ENCODE results near the gene SESN2. TPM values are rescaled to one million over a fixed set of nuclear protein-coding genes. Genes with fewer than 3 reads are reported as not detected.

Gene SESN2
- total RNA-seq, 2 donors from 2014 or later: 4.4 to 4.5 TPM

DNA sequence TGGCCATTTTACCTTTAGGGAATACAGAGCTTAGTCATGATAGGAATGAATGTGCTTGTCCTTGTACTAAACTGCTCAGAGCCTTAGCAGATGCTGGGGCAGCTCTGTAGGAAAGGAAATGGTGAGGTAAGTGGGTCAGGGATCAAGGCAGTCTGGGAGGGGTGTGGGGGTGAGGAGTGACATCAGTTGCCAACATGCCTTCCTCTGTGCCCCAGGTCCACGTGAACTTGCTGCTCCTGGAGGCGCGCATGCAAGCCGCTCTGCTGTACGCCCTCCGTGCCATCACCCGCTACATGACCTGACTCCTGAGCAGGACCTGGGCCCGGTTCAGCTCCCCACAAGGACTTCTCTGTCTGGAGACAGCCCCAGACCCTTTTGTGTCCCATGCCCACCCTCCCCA is 21.2 kb downstream of the SESN2 start:
- ATAC-seq (peak; percentile 8 to 72), DNase-seq (no peak)
- intact Hi-C loops (cut with DNase I): no loop called here

DNA sequence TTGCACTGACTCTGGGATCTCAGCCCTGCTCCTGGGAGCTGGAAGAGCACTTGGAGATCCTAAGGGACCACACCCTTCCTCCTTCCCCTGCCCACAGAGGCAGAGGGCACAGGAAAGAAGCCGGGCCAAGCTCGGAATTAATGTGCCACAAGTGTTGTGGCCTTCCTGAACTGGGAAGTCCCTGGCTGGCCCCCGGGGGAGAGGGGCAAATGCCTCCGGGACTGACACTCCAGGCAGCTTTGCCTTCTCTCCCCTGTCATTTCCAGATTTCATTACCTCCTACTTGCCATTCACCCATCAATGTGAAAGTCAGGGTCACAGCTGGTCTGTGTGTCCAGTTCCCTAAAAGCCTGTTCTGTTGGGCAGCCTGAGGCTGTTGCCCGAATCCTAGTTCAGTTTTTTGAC is 21.7 kb downstream of the SESN2 start:
- DNase-seq (no peak), ATAC-seq (peak; percentile 42 to 62)
- intact Hi-C loops (cut with DNase I): no loop called here

DNA sequence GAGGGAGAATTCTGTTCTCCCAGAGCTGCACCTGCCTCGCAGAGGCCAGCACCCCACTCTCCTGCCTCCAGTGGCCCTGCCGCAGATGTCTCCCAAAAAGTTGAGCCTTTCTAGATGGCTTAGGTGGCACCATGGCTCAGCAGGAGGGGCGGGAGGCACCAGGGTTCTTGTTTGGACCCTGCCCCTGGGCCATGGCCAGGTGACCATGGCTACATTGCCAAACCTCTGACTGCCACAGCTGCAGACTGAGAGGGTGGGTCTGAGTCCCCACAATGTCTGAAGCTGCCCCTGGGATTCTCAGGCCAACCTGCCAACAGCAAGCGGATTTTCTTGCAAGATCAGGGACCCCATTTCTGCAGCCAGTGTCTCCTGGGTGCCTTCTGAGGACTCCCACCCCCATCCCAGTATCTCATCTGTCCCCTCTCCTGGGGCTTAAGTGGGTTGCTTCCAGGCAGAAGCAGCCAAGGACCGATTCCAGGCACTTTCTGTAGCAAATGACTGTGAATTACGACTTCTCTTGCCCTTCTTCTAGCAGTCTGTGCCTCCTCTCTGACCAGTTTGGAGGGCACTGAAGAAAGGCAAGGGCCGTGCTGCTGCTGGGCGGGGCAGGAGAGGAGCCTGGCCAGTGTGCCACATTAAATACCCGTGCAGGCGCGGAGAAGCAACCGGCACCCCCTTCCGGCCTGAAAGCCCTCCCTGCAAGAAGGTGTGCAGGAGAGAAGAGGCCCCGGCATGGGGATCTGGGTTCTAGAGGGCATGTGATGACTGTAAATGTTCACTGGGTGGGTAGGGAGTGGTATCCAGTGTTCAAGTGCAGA is 22.5 kb downstream of the SESN2 start:
- ATAC-seq (no peak), DNase-seq (no peak)
- intact Hi-C loops (cut with DNase I): no loop called here

DNA sequence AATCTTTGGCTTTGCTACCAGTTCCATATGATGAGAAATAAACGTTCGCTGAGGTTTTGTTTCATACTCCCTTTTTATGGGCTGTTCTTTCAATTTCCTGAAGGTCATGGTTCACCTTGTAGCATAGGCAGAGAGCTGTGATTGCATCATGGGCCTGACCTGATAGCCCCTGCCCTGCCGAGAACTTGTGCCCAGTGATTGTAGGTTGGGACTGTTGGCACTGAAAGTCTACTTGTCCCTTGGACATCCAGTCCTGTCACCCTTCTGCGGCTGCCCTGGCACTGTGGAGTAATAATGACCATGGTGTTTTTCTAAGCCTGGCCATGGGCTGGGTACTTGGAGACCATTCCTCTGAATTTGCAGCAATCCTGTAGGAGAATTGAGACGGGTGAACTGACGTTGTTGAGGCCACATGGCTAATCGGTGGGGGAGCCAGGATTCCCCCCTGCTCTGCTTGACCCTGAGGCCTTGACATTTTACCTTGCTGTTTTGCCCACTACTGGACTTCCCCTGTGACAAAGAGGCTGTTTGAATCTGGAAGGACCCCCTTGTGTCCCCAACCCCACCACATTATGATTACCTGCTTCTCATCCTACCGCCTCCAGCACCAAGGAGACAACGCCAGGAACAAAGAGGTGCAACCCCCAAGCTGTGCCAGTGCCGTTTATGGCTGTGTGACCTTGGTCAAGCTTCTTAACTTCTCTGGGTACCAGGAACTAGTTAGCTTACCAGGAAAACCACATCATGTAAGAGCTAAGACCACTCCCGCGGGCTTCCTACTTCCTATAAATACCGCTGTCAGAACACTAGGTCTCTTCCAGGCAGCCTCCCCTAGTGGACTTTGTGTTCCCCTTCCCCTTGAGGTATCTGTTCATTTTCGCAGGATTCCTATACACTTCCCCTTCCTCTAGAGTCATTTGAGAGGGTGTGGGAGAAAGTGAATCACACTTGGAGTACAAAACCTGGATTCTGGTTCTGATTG is 23.4 kb downstream of the SESN2 start:
- DNase-seq (no peak), ATAC-seq (no peak)
- intact Hi-C loops (cut with DNase I): no loop called here

DNA sequence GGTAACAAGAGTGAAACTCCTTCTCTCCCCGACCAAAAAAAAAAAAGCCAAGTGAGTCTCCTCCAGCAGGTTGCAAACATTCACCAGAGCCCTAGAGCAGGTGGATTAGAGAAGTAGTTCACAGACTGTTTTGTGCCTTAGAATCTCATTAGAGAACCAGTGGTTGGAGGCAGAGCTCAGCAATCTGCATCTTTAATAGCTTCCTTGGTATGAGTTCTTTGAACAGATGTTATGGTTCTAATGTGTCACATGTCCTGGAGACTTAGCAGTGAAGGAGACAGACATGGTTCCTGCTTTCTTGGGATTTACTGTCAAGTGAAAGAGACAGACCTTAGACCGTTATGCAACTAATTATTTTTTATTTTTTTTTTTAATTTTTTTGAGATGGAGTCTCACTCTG is 26.8 kb downstream of the SESN2 start:
- intact Hi-C loops (cut with DNase I): no loop called here
- DNase-seq: no peak
- ATAC-seq: no peak

DNA sequence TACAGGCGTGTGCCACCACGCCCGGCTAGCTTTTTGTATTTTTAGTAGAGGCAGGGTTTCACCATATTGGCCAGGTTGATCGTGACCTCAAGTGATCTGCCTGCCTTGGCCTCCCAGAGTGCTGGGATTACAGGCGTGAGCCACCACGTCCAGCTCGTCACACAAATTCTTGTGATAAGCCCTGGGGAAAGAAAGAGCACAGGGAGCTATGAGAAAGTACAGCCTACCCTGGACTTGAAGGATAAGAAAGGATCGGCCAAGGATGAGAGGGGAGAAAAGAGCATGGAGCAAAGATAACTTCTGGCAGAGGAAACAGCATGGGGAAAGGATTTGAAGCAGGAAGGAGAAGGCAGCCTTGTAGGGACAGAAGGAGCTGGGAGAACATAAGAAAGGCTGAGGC is 29.2 kb downstream of the SESN2 start:
- intact Hi-C loops (cut with DNase I): no loop called here
- no peak for DNase-seq
- no peak for ATAC-seq

DNA sequence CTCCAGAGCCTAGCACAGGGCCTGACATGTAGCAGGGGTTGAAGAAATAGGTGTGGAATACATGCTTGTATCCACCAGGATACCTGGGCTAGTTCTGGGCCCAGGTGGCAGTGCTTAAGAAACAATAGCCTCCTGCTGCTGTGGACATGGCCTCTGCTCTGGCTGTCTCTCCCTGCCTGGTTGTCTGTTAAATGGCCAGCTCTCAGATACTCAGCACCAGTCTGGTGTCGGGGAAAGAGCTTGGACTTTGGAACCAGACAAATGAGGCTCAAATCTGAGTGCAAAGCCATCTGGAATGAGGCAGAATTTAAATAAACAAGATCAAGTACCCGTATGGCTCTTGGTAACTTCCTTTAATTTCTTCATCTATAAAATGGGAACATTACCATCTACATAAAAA is 31.5 kb downstream of the SESN2 start:
- no peak for ATAC-seq
- DNase-seq: no peak
- intact Hi-C loops (cut with DNase I): no loop called here

DNA sequence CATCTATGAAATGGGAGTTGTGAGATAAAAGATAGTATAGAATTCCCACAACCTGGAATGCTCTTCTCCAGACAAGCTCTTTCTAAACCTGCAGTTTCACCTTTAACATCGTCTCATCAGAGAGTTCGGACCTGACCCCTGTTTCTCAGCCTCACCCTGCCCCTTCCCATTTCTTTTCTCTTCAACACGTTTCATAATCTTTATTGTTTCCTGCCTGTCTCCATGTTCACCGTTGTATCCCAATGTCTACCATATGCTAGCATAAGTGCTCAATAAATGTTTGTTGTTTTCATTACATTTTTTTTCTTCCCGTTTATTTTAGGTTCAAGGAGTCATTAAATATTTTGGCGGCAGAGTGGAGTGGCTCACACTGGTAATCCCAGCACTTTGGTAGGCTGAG is 32.4 kb downstream of the SESN2 start:
- ATAC-seq (no peak), DNase-seq (no peak)
- intact Hi-C loops (cut with DNase I): no loop called here

DNA sequence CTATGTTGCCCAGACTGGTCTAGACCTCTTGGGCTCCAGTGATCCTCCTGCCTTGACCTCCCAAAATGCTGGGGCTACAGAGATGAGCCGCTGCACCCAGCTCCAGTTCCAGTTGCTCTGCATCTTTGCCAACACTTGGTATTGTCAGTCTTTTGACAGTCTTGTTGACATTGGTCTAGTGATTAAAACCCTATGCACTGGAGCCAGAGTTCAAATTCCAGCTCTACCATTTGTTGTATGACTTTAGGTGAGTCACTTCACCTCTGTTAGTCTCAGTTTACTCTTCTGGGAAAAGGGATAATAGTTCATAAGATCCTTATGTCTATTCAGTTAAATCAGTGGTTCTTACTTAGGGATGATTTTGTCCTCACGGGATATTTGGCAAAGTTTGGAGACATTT is 36.6 kb downstream of the SESN2 start:
- no peak for ATAC-seq
- intact Hi-C loops (cut with DNase I): no loop called here

DNA sequence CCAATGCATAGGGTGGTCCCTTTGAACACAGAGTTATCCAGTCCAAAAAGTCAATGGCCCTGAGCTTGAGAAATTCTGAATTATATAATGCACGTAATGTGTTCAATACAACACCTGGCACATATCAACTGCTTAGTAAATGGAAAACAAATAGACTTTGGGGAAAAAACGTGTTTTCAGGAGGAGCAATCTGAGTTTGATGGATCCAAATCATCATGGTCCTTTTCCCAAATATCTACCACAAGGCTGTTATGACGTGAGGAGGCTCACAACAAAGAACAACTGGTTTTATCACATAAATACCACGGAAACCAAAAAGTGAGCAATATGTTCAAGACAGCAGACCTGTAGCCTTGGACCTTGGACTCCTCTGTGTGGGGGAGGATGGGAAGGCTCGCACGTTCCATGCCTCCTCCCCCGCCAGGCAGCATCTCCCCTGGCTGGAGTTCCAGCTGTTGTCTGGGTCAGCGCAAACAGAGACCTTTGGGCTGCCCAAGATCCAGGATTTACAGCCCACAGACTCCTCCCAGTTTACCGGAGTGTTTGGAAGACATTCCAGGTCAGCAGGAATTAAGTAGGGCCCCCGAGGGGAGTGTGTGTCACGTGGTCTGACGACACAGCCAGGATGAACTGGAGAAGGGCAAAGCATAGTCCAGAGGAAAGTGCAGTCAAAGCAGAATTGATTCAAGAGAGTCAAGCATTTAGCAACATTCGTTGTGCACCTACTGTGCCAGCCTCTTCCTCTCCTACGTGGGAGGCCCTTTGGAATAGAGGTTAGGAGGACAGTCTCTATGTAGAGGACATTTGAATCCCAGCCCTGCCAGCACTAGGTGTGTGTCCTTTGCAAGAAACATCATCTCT is 37.3 kb downstream of the SESN2 start:
- peak; percentile 80 to 88 for ATAC-seq
- intact Hi-C loops (cut with DNase I): no loop called here
- no peak for DNase-seq

More for the DNA sequence above, 36.6 kb downstream of the SESN2 start:
- DNase-seq: no peak

DNA sequence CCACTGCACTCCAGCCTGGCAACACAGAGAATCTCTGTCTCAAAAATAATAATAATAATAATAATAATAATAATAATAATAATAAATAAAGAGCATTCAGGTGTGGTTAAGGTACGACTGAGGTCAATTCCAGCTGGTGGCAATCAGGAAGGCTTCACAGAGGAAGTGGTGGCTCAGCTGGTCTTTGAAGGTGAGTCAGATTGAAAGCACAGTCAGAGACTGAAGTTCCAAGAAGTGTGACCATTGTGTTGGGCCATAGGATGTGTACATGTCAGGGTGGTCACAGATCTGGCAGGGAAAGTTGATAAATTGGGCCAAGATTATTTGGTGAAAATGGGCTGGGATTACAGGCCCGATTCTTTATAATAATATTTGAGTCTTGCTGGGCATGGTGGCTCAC is 38.5 kb downstream of the SESN2 start:
- DNase-seq (no peak), ATAC-seq (no peak)
- intact Hi-C loops (cut with DNase I): no loop called here

DNA sequence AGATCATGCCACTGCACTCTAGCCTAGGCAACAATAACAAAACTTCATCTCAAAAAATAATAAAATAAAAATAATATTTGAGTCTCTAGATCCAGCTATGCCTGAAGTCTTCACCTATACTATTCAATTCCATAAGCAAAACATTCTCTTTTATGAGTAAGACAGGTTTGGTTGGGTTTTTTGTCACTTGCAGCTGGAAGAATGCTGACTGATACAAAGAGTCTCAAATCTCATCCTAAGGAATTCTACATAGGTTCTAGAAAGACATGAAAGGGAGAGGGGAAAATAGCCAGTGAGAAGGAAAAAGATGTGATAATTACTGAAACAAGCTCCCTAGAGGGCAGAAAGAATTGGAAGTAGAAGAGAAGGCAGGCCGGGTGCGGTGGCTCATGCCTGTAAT is 39.1 kb downstream of the SESN2 start:
- DNase-seq (no peak), ATAC-seq (no peak)
- intact Hi-C loops (cut with DNase I): no loop called here

DNA sequence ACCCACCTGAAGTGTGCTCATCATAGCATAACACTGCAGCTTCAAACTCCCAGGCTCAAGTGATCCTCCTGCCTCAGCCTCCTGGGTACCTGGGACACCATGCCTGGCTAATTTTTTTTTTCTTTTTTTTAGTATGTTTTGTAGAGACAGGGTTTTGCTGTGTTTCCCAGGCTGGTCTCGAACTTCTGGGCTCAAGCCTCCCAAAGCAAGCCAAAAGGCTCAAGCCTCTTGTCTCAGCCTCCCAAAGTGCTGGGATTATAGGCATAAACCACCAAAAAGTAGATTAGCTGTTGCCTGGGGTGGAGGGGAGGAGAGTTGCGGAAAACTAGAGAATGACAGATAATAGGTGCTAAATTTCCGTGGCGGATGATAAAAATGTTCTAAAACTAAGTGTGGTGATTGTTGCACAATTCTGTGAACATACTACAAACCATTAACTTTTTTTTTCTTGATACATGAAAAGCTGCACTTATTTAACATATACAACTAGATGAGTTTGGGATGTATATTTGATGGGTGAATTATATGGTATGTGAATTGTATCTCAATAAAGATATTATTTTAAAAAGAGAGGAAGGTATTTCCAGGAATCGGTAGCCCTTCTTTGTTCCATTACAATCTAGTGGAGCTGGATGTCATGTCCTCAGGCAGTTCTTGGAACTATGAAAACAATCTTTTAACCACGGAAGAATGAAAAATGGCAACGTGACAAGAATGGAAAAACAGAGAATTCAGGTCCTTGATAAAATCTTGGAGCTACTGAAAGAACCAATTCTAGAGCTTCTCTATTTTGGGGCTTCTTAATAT is 42.3 kb downstream of the SESN2 start:
- ATAC-seq: no peak

DNA sequence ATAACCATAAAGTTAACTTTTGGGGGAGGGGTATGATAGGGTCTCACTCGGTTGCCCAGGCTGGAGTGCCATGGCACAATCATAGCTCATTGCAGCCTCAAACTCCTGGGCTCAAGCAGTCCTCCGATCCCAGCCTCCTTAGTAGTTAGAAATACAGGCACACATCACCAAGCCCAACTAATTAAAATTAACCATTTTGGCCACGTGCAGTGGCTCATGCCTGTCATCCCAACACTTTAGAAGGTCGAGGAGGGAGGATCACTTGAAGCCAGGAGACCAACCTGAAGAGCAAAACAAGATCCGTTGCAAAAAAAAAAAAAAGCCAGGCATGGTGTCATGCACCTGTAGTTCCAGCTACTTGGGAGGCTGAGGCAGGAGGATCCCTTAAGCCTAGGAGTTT is 42.9 kb downstream of the SESN2 start:
- intact Hi-C loops (cut with DNase I): no loop called here
- ATAC-seq: no peak
- no peak for DNase-seq

More for the DNA sequence above, 42.3 kb downstream of the SESN2 start:
- intact Hi-C loops (cut with DNase I): no loop called here
- no peak for DNase-seq

DNA sequence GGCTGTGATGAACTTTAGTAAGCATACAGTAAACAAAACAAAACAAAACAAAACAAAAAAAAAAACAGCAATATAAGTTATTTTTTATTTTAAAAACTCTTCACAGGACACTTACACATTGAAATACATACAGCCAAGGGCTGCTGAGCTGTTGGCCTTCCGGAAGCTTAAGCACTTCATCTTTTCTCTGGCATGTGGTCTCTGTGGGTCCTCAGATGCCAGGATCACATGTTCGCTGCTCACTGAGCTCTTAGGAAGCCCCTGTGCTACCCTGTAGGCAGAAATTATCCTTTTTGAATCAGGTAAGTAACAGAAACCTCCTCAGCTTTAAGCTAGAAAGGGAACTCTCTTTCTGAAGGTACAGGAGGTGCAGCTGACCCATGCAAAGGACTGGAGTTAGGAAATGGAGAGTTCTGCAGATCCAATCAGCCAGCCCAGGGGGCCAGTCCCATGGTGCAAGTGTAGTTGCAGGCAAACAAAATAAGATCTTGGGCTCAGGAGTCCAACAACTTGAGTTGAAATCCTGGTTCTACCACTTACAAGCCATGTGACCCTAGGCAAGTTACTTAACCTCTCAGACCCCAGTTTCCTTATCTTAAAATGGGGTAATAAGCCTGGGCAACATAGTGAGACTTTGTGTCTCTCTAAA is 47.1 kb downstream of the SESN2 start:
- DNase-seq (no peak), ATAC-seq (no peak)
- intact Hi-C loops (cut with DNase I): no loop called here

DNA sequence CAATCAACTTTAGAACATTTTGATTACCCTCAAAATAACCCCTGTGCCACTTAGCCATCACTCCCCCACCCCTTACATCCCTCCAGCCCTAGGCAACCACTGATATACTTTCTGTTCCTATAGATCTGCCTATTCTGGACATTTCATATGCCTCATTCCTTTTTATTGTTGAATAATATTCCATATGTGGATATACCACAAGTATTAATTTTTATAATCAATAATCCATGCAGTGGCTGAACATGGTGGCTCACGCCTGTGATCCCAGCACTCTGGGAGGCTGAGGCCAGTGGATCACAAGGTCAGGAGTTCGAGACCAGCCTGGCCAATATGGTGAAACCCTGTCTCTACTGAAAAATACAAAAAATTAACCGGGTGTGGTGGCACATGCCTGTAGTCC is 49.4 kb downstream of the SESN2 start:
- DNase-seq: no peak
- intact Hi-C loops (cut with DNase I): no loop called here
- no peak for ATAC-seq

DNA sequence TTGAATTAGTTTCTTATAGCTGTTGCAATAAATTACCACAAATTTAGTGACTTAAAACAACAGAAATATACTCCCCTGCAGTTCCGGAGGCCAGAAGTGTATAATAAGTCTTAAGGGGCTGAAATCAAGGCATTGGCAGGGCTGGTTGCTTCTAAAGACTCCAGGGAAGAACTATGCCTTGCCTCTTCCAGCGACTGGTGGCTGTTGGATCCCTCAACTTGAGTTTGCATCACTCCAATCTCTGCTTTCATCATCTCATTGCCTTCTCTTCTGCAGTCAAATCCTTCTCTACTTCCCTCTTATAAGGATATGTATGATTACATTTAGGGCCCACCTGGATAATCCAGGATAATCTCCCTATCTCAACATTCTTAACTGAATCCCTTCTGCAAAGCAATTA is 50.4 kb downstream of the SESN2 start:
- intact Hi-C loops (cut with DNase I): loop anchor here in 1 of 2 donors (10.0 kb wide), 1 partner anchor 45 kb away; no protein-coding TSS in a partner anchor
- no peak for DNase-seq
- ATAC-seq: peak in 1 of 2 donors; percentile 19
